GM12874 (cell line): Measurements from ENCODE around the gene ST7.

Source experiments
- TF ChIP-seq, protein P1 (sequence below): IDR thresholded peaks from 2 replicates; pipeline ENCODE4 v1.5.1; 2011; ENCODE audit warnings: low read depth, mild to moderate bottlenecking, control low read depth, low read length, moderate library complexity; ENCODE audit not compliant: insufficient read depth

The ST7 gene

GRCh38 chr7:117015258-117016184 lies 62.2 kb downstream of the ST7 start:
- TF ChIP-seq, protein P1, sequence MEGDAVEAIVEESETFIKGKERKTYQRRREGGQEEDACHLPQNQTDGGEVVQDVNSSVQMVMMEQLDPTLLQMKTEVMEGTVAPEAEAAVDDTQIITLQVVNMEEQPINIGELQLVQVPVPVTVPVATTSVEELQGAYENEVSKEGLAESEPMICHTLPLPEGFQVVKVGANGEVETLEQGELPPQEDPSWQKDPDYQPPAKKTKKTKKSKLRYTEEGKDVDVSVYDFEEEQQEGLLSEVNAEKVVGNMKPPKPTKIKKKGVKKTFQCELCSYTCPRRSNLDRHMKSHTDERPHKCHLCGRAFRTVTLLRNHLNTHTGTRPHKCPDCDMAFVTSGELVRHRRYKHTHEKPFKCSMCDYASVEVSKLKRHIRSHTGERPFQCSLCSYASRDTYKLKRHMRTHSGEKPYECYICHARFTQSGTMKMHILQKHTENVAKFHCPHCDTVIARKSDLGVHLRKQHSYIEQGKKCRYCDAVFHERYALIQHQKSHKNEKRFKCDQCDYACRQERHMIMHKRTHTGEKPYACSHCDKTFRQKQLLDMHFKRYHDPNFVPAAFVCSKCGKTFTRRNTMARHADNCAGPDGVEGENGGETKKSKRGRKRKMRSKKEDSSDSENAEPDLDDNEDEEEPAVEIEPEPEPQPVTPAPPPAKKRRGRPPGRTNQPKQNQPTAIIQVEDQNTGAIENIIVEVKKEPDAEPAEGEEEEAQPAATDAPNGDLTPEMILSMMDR: no peak

DNA sequence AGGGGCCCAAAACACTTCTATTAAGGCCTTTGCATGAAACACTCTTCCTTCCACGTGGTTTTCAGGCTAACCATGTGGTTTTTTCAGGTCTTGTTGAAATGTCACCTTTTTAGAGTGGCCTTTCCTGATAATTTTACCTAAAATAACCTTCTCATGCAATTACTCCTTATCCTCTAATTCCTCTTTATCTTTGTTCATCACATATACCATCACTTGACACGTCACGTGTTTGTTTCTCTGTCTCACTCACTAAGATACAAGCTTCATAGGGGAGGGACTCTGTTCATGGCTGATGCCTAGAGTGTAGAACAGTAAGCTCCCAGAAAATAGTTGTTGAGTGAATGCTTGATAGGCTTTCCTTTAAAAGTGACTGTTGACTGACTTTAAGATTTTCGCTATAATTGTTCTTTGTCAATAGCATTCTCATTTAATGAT lies 63.7 kb downstream of the ST7 start:
- TF ChIP-seq, protein P1: no peak

GRCh38 chr7:117017702-117018266 lies 64.5 kb downstream of the ST7 start:
- TF ChIP-seq, protein P1: no peak

DNA sequence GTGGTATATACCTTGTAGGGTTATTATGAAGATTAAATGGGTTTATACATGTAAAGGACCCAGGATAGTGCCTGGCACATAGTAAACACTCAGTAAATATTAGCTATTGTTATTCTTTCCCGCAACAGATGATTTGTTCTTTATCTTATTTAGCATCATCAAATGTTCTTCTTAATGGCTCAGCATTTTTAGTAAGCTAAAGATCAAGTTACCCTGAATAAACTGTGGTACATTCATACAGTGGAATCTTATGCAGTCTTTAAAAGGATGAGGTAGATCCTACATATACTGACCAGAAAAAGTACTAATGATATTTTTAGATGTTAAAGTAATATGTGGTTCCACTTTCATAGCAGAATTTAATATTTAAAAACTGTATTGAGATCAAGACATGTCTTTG lies 65.4 kb downstream of the ST7 start:
- TF ChIP-seq, protein P1: no peak

GRCh38 chr7:117019287-117019686 lies 66.0 kb downstream of the ST7 start:
- TF ChIP-seq, protein P1: no peak

DNA sequence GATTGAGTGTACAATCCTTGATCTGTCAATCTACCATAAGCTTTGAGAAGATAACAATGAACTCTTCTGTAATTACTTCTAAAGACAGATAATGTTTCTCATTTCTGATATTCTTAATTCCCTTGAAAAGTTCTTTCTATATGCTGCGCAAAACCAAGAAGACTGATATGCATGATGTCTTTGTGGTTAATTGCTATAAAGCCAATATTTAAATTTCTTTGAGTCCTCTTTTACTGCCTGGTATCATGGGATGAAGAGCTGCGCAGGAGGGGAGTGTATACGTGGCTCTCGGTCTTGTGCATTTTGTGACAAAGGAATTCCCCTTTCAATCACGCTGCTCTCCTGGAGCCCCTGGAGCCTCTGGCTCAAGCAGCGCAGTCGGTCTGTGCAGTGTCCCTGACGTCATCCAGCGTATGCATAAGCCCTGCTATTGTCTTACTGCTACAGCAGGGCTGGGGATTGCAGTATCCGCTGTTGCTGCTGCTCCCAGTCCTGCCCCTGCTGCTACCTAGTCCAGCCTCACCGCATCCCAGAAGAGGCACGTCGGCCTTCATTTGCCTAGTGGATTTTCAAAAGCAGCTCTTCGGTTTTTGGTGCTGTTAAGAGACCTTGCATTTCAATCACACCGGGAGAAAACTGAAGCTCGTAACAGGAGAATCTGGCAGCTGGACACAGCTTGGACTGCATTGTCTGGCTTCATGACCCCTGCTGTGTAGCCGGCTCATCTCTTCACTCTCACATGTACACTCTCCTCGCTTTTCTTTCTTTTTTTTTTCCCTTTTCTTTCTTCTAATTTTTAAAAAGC lies 66.7 kb downstream of the ST7 start:
- TF ChIP-seq, protein P1: no peak

DNA sequence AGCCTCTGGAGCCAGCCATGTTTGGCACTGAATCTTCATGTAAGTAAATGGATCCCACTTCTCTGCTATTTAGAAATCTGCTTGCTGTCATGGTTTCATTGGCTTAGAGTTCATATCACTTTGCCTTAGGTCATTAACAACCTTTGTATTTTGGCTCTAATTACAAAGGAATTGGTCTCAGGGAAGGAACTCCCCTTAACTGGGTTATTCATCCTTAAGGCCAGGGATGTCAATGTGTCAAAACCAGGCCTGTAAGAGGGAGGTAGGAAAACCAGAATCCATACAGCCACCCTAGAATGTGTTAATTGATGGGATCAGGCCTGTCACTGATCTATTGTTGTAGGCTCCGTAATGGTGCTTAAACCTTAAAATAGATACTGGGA lies 67.3 kb downstream of the ST7 start:
- TF ChIP-seq, protein P1: no peak
